HL-60 (cell line): ENCODE results near the gene MAFB.

Source experiments
- GABPA ChIP-seq: IDR thresholded peaks from 2 replicates; pipeline ENCODE4 v1.6.1; 2012; ENCODE audit warnings: low read depth
- POLR2AphosphoS5 ChIP-seq: IDR thresholded peaks from 2 replicates; pipeline ENCODE4 v1.6.1; 2012; ENCODE audit warnings: low read depth
- SPI1 ChIP-seq: IDR thresholded peaks from 2 replicates; pipeline ENCODE4 v1.6.1; 2012; ENCODE audit warnings: low read depth, mild to moderate bottlenecking, borderline replicate concordance
- TF ChIP-seq, protein P1 (sequence below): IDR thresholded peaks from one replicate; pipeline ENCODE4 v1.5.1; 2011; ENCODE audit warnings: low read length, control low read depth, inconsistent platforms; ENCODE audit not compliant: insufficient read depth
- TF ChIP-seq, protein P2 (sequence below): IDR thresholded peaks from 2 replicates; pipeline ENCODE4 v1.6.1; 2012; ENCODE audit warnings: low read depth; ENCODE audit not compliant: insufficient replicate concordance

GRCh38 chr20:40640667-40641066 lies 48.4 kb downstream of the MAFB start:
- TF ChIP-seq, protein P1, sequence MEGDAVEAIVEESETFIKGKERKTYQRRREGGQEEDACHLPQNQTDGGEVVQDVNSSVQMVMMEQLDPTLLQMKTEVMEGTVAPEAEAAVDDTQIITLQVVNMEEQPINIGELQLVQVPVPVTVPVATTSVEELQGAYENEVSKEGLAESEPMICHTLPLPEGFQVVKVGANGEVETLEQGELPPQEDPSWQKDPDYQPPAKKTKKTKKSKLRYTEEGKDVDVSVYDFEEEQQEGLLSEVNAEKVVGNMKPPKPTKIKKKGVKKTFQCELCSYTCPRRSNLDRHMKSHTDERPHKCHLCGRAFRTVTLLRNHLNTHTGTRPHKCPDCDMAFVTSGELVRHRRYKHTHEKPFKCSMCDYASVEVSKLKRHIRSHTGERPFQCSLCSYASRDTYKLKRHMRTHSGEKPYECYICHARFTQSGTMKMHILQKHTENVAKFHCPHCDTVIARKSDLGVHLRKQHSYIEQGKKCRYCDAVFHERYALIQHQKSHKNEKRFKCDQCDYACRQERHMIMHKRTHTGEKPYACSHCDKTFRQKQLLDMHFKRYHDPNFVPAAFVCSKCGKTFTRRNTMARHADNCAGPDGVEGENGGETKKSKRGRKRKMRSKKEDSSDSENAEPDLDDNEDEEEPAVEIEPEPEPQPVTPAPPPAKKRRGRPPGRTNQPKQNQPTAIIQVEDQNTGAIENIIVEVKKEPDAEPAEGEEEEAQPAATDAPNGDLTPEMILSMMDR, result no peak
- TF ChIP-seq, protein P2, sequence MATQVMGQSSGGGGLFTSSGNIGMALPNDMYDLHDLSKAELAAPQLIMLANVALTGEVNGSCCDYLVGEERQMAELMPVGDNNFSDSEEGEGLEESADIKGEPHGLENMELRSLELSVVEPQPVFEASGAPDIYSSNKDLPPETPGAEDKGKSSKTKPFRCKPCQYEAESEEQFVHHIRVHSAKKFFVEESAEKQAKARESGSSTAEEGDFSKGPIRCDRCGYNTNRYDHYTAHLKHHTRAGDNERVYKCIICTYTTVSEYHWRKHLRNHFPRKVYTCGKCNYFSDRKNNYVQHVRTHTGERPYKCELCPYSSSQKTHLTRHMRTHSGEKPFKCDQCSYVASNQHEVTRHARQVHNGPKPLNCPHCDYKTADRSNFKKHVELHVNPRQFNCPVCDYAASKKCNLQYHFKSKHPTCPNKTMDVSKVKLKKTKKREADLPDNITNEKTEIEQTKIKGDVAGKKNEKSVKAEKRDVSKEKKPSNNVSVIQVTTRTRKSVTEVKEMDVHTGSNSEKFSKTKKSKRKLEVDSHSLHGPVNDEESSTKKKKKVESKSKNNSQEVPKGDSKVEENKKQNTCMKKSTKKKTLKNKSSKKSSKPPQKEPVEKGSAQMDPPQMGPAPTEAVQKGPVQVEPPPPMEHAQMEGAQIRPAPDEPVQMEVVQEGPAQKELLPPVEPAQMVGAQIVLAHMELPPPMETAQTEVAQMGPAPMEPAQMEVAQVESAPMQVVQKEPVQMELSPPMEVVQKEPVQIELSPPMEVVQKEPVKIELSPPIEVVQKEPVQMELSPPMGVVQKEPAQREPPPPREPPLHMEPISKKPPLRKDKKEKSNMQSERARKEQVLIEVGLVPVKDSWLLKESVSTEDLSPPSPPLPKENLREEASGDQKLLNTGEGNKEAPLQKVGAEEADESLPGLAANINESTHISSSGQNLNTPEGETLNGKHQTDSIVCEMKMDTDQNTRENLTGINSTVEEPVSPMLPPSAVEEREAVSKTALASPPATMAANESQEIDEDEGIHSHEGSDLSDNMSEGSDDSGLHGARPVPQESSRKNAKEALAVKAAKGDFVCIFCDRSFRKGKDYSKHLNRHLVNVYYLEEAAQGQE, result no peak
- TF ChIP-seq POLR2AphosphoS5, result no peak
- no peak for TF ChIP-seq SPI1
- TF ChIP-seq GABPA, result no peak
